Stomach (tissue), 9 donors: ENCODE results near the gene EHBP1L1. TPM values are rescaled to one million over a fixed set of nuclear protein-coding genes. Genes with fewer than 3 reads are reported as not detected.
A peak's percentile ranks its signal among the peaks of the same experiment; 100 is the strongest.

ENCODE experiments used
- DNase-seq, 2 donors: peaks; one replicate each; pipeline versions ENCODE4 v3.0.0 to v3.0.0-alpha.2; 2013 to 2019
- H3K27ac ChIP-seq, 5 donors: fragments of 200-600 bp in 4 of 5; sonication (generic) in 4 of 5; one replicate each; pipeline ENCODE4 v1.5.1; 2013 to 2019; ENCODE audit warnings: mild to moderate bottlenecking in 1 of 5, moderate library complexity in 1 of 5
- H3K27me3 ChIP-seq, 3 donors: fragments of 200-600 bp; sonication (generic); one replicate each; pipeline ENCODE4 v1.5.1; 2017 to 2019; ENCODE audit warnings: mixed run types in 1 of 3
- H3K36me3 ChIP-seq, 4 donors: fragments of 200-600 bp; sonication (generic); 1 replicate in 3 of 4; 2 replicates in 1 of 4; pipeline ENCODE4 v1.5.1; 2016 to 2019
- H3K4me1 ChIP-seq, 4 donors: fragments of 200-600 bp; sonication (generic); one replicate each; pipeline ENCODE4 v1.5.1; 2016 to 2019
- H3K4me3 ChIP-seq, 4 donors: fragments of 200-600 bp; sonication (generic) in 3 of 4; one replicate each; pipeline ENCODE4 v1.5.1; 2016 to 2019; ENCODE audit warnings: mild to moderate bottlenecking in 1 of 4
- H3K9me3 ChIP-seq, 4 donors: fragments of 200-600 bp; sonication (generic); one replicate each; pipeline ENCODE4 v1.5.1; 2016 to 2019
- EP300 ChIP-seq: sonication (generic); formaldehyde crosslinking; IDR thresholded peaks from one replicate; pipeline ENCODE4 v1.6.1; 2017; ENCODE audit warnings: antibody characterized with exemption
- POLR2A ChIP-seq, 4 donors: fragments of 450-650 bp; IDR thresholded peaks; one replicate each; pipeline ENCODE4 v1.6.1; 2016; ENCODE audit warnings: antibody characterized with exemption in 4 of 4, control low read depth in 2 of 4, mild to moderate bottlenecking in 1 of 4, moderate library complexity in 1 of 4
- POLR2AphosphoS5 ChIP-seq, 3 donors: sonication (generic); formaldehyde crosslinking; IDR thresholded peaks; one replicate each; pipeline ENCODE4 v1.6.1; 2016; ENCODE audit warnings: antibody characterized with exemption in 3 of 3
- WGBS, 5 donors: extraction: QIAGEN DNeasy Blood & Tissue Kit in 3 of 5; methylation state at CpG; one replicate each; pipeline versions ENCODE4 v1.1.5 to v1.1.7; 2013 to 2018; 5-methylcytosine and 5-hydroxymethylcytosine counted together
- intact Hi-C: fragments of 100-400 bp; cut with DNase I; formaldehyde crosslinking; loops from one replicate; pipeline ENCODE4 v1.15.1; 2023; ENCODE audit warnings: low total_unique reads
- polyA plus RNA-seq, 3 donors: library from polyadenylated mRNA; stranded (reverse); fragments of 200-250 nt; gene quantifications; one replicate each; pipeline ENCODE4 v1.2.3, GENCODE V29; 2013
- total RNA-seq, 5 donors: library from RNA; depleted of rRNA; stranded (reverse); fragments of >200 nt; gene quantifications; one replicate each; pipeline versions ENCODE4 v1.1.0 to v1.2.3, GENCODE V29; 2014 to 2016
- TF ChIP-seq, protein P1 (sequence below), 7 experiments: fragments of 450-650 bp in 4 of 7; fragments of 200-600 bp in 3 of 7; sonication (generic) in 3 of 7; IDR thresholded peaks; one replicate each; pipeline ENCODE4 v1.5.1; 2016 to 2019; ENCODE audit warnings: antibody characterized with exemption in 7 of 7, control low read depth in 2 of 7, mild to moderate bottlenecking in 1 of 7
- donor health status: healthy with polysubstance abuse.
- donor health status: Bipolar disorder and iron deficiency.
- donor health status: healthy.

Gene EHBP1L1
- total and polyA plus RNA-seq, 8 donors, result 28.0 to 200 (median 89.4) TPM

DNA sequence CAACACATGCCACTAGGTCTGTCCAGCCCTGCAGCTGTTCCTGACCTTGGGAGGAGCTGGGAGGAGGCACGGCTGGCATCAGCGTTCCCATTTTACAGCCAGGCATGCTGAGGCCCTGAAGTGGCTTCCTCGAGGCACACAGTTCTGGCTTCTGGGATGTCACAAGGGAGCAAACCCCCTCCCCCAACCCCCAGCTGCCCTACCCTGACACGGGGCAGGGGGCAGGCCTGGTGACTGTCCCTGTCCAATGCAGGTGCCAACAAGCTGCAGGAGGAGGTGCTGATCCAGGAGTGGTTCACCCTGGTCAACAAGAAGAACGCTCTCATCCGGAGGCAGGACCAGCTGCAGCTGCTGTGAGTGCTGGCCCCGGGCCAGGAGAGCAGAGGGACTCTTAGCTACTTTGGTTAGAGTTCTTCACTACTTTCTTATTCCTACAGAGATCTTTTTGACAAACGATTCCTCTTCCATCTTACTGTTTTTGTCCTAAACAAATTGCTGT lies 14.4 kb downstream of the EHBP1L1 start:
- Histone ChIP-seq H3K4me1 (peaks cover 28 to 94% (median 80%) of the 10 kb centered on the region in 4 donors), H3K36me3 (peaks cover 12 to 67% (median 57%) of the 10 kb centered on the region in 4 donors), H3K27me3 (no peaks in the 10 kb centered on the region), H3K4me3 (no peak overlapping the region), H3K27ac (peak overlapping the region in 2 of 5 donors; percentile 18 to 27), H3K9me3 (no peaks in the 10 kb centered on the region)
- TF ChIP-seq EP300 (no peak), POLR2AphosphoS5 (IDR thresholded peaks at IDR 0.05) (no peak), POLR2A (IDR thresholded peaks at IDR 0.05) (no peak)
- TF ChIP-seq, protein P1, sequence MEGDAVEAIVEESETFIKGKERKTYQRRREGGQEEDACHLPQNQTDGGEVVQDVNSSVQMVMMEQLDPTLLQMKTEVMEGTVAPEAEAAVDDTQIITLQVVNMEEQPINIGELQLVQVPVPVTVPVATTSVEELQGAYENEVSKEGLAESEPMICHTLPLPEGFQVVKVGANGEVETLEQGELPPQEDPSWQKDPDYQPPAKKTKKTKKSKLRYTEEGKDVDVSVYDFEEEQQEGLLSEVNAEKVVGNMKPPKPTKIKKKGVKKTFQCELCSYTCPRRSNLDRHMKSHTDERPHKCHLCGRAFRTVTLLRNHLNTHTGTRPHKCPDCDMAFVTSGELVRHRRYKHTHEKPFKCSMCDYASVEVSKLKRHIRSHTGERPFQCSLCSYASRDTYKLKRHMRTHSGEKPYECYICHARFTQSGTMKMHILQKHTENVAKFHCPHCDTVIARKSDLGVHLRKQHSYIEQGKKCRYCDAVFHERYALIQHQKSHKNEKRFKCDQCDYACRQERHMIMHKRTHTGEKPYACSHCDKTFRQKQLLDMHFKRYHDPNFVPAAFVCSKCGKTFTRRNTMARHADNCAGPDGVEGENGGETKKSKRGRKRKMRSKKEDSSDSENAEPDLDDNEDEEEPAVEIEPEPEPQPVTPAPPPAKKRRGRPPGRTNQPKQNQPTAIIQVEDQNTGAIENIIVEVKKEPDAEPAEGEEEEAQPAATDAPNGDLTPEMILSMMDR (IDR thresholded peaks at IDR 0.05), result no peak
- DNase-seq, result peak in 1 of 2 donors; percentile 79
- 51 to 73% (median 70%) methylated on average over 4 to 8 of the region's 8 CpGs for WGBS, 5 donors
- intact Hi-C loops, result no loop called here

DNA sequence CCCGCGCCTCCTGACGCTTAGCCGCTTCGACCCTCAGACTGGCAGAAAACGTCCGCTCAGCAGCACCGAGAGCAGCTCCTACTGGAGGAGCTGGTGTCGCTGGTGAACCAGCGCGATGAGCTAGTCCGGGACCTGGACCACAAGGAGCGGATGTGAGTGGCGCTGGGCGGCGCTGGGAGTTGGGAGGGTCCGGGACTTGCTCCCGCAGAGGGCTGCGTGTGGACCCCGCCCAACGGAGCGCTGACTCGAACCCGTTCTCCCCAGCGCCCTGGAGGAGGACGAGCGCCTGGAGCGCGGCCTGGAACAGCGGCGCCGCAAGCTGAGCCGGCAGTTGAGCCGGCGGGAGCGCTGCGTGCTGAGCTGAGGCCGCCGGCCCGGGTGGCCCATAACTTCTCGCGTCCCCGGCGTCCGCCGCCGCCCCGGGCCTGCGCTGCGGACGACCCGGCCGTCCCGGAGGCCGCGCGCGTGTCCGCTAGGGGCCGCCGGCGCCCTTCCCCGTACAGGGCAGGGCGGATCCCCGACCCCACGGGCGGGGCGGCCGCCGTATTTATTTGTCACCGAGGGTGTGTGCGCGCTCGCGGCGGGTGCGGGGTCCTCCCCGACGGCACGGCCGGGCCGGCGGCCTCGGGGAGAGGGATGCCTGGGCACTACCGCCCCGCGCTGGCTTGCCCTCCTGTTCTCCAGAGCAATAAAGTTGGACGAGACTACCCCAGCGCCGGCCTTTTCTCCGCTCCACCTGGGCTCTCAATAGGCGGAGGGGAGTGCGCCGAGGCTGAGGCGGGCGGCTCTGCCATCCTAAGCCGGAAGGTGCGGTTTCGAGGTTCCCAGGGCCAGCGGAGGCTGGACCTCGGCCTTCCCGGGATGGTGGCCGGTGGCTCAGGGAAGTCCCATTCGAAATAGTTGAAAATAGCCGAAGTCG lies 16.3 kb downstream of the EHBP1L1 start:
- peaks cover 25 to 83% (median 70%) of the 10 kb centered on the region in 4 donors for H3K4me1 ChIP-seq
- WGBS, 5 donors, result 22 to 65% (median 29%) methylated on average over 44 to 106 of the region's 106 CpGs
- peaks cover 8 to 52% (median 50%) of the 10 kb centered on the region in 4 donors for H3K36me3 ChIP-seq
- no peaks in the 10 kb centered on the region for H3K9me3 ChIP-seq
- intact Hi-C loops, result no loop called here
- TF ChIP-seq, protein P1 (IDR thresholded peaks at IDR 0.05), result peak in 2 of 7 experiments; percentile 14 to 40
- TF ChIP-seq POLR2A (IDR thresholded peaks at IDR 0.05), result no peak
- TF ChIP-seq POLR2AphosphoS5 (IDR thresholded peaks at IDR 0.05), result peak in 1 of 3 donors; percentile 30
- peak overlapping the region; percentile 59 to 82 (median 69) for H3K27ac ChIP-seq
- peak overlapping the region; percentile 22 to 33 (median 28) for H3K4me3 ChIP-seq
- DNase-seq, result peak; percentile 52 to 80
- H3K27me3 ChIP-seq, result no peaks in the 10 kb centered on the region

DNA sequence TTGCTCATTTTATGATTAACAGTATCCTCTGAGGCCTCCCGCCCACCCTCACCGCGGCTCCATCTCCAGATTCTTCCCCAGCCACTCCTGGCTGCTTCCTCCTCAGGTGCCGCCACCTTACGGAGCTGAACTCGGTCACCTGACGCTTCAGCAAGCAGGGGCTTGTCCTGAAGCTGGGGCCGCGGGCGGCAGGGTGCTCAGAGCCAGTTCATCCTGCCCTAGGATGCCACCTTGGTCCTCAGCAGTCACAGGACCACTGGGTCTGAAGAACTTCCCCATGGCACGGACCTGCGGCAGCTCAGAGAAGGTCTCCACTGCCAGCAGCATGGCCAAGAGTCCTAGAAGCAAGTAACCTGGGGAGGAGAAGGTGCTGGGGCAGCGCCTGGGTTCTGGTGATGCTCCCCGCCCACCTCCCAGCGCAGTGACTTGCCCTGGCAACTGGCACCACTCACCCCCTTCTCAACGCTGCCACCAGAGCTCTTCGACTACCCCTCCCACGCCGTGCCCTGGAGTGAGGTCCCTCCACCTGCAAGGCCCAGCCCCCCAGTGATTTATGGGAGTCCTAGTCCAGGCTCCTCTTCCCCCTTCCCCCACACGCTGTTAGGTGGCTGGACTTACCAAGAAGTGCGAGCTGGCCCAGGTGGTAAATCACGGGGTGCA lies 17.1 kb downstream of the EHBP1L1 start:
- peak in 1 of 2 donors; percentile 38 for DNase-seq
- no peaks in the 10 kb centered on the region for H3K27me3 ChIP-seq
- H3K4me3 ChIP-seq, result no peak overlapping the region
- TF ChIP-seq, protein P1 (IDR thresholded peaks at IDR 0.05), result no peak
- TF ChIP-seq POLR2A (IDR thresholded peaks at IDR 0.05) (no peak), POLR2AphosphoS5 (IDR thresholded peaks at IDR 0.05) (no peak), EP300 (no peak)
- H3K4me1 ChIP-seq, result peaks cover 17 to 75% (median 62%) of the 10 kb centered on the region in 4 donors
- 66 to 78% (median 69%) methylated on average over 20 to 22 of the region's 22 CpGs for WGBS, 5 donors
- H3K36me3 ChIP-seq, result peaks cover 14 to 59% (median 54%) of the 10 kb centered on the region in 4 donors
- H3K9me3 ChIP-seq, result no peaks in the 10 kb centered on the region
- peak overlapping the region in 3 of 5 donors; percentile 60 to 82 (median 80) for H3K27ac ChIP-seq
- intact Hi-C loops, result no loop called here
